ENCODE measurements around the gene ZNF525. TPM values are rescaled to one million over a fixed set of nuclear protein-coding genes. Genes with fewer than 3 reads are reported as not detected.

ZNF525 gene
- total RNA-seq, 1 donor from 2014 or later = 6.4 TPM

DNA sequence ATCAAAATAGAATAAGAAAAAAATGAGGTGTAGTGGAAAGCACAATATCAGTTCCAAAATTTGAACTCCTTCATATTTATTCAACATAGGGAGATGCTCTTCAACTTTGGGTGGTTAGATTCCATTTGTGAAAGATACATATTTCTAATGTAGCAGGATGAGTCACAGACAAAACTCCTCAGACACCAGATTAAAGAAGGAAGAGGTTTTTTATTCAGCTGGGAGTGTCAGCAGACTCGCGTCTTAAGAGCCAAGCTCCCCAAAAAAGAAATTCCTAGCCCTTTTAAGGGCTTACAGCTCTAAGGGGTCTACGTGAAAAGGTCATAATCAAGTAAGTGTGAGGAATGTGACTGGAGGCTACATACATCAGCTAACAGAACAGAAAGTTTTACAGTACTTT, 22.7 kb downstream of the ZNF525 start:
- H3K36me3 ChIP-seq = no peaks in the 10 kb centered on the region
- DNase-seq (ENCODE audit: extremely low spot score in 2 of 2) = no peak
- intact Hi-C loops (cut with DNase I) = no loop called here
- TF ChIP-seq POLR2A (IDR thresholded peaks at IDR 0.05) = no peak
- TF ChIP-seq, protein P1, sequence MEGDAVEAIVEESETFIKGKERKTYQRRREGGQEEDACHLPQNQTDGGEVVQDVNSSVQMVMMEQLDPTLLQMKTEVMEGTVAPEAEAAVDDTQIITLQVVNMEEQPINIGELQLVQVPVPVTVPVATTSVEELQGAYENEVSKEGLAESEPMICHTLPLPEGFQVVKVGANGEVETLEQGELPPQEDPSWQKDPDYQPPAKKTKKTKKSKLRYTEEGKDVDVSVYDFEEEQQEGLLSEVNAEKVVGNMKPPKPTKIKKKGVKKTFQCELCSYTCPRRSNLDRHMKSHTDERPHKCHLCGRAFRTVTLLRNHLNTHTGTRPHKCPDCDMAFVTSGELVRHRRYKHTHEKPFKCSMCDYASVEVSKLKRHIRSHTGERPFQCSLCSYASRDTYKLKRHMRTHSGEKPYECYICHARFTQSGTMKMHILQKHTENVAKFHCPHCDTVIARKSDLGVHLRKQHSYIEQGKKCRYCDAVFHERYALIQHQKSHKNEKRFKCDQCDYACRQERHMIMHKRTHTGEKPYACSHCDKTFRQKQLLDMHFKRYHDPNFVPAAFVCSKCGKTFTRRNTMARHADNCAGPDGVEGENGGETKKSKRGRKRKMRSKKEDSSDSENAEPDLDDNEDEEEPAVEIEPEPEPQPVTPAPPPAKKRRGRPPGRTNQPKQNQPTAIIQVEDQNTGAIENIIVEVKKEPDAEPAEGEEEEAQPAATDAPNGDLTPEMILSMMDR (IDR thresholded peaks at IDR 0.05) = no peak
- no peak for TF ChIP-seq POLR2AphosphoS5 (IDR thresholded peaks at IDR 0.05; ENCODE audit: insufficient read depth in 1 of 2, low read depth in 1 of 2)
- H3K4me1 ChIP-seq = no peaks in the 10 kb centered on the region
- H3K27me3 ChIP-seq = no peaks in the 10 kb centered on the region
- no peak overlapping the region for H3K27ac ChIP-seq
- H3K4me3 ChIP-seq = no peak overlapping the region
- H3K9me3 ChIP-seq = peaks cover 6% of the 10 kb centered on the region

DNA sequence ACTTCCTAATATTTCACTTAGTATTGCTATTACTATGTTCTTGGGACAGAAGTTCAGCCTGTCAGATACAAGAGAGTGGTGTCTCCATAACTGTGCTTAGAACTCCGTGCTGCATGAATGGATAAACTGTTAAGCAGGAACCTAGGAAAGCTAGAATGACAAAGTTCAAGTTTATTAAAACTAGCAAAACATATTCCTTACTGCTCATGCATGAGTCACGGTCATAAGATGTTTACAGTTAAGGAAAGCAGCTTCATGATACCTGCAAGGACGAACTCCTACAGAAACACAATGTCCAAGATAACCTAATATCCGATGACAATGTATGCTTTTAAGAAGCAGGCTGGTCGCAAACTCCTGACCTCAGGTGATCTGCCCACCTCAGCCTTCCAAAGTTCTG, 23.4 kb downstream of the ZNF525 start:
- H3K36me3 ChIP-seq = no peaks in the 10 kb centered on the region
- intact Hi-C loops (cut with DNase I) = no loop called here
- no peaks in the 10 kb centered on the region for H3K27me3 ChIP-seq
- H3K9me3 ChIP-seq = peaks cover 5% of the 10 kb centered on the region
- H3K27ac ChIP-seq = no peak overlapping the region
- H3K4me1 ChIP-seq = peaks cover under 1% of the 10 kb centered on the region
- no peak for TF ChIP-seq POLR2AphosphoS5 (IDR thresholded peaks at IDR 0.05; ENCODE audit: insufficient read depth in 1 of 2, low read depth in 1 of 2)
- TF ChIP-seq POLR2A (IDR thresholded peaks at IDR 0.05) = no peak
- TF ChIP-seq, protein P1 (IDR thresholded peaks at IDR 0.05) = no peak
- no peak overlapping the region for H3K4me3 ChIP-seq
- no peak for DNase-seq (ENCODE audit: extremely low spot score in 2 of 2)

DNA sequence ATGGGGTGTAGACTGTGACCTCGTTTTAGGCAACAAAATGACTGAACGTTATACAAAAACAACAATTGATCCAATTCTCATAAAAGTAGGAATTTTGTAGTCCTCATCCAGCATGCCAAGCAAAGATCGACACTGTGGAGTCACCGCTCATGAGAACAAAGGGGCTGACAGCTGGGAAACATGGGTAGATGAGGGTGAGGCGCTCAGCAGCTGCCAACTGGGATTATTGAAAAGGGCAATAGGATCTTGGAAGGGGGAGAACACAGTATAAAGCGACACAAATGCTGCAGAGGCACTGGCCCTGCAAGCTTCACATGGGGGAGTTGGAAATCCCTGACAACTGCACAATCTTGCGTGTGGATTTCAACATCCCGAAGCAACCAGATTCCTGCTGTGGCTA, 24.1 kb downstream of the ZNF525 start:
- intact Hi-C loops (cut with DNase I) = no loop called here
- no peak overlapping the region for H3K27ac ChIP-seq
- no peaks in the 10 kb centered on the region for H3K36me3 ChIP-seq
- peaks cover 8% of the 10 kb centered on the region for H3K4me1 ChIP-seq
- TF ChIP-seq POLR2A (IDR thresholded peaks at IDR 0.05) (no peak), POLR2AphosphoS5 (IDR thresholded peaks at IDR 0.05; ENCODE audit: insufficient read depth in 1 of 2, low read depth in 1 of 2) (no peak)
- TF ChIP-seq, protein P1 (IDR thresholded peaks at IDR 0.05) = no peak
- H3K27me3 ChIP-seq = no peaks in the 10 kb centered on the region
- peaks cover 5% of the 10 kb centered on the region for H3K9me3 ChIP-seq
- DNase-seq (ENCODE audit: extremely low spot score in 2 of 2) = no peak
- no peak overlapping the region for H3K4me3 ChIP-seq

DNA sequence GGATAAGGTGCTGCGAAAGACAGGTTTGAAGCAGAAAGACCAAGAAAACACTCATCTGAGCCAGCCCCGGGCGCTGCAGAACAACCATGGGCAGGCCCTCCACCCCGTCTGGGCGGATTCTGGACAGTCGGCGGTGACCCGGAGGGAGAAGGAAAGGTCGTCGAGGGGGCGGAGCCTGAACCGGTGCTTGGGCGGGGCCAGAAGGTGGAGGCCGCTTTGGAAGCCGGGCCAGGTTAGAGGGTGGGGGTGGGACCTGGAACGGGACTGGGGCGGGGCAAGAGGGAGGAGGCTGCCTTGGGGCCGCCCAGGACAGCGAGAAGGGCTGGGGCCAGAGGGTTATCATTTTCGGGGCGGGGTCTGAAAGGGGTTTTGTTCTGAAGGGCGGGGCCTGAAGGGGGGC, 24.5 kb downstream of the ZNF525 start:
- no peak for DNase-seq (ENCODE audit: extremely low spot score in 2 of 2)
- peaks cover 9% of the 10 kb centered on the region for H3K4me1 ChIP-seq
- no peaks in the 10 kb centered on the region for H3K27me3 ChIP-seq
- no peak overlapping the region for H3K27ac ChIP-seq
- intact Hi-C loops (cut with DNase I) = no loop called here
- H3K36me3 ChIP-seq = no peaks in the 10 kb centered on the region
- peaks cover 5% of the 10 kb centered on the region for H3K9me3 ChIP-seq
- no peak overlapping the region for H3K4me3 ChIP-seq
- TF ChIP-seq, protein P1 (IDR thresholded peaks at IDR 0.05) = no peak
- no peak for TF ChIP-seq POLR2A (IDR thresholded peaks at IDR 0.05)
- TF ChIP-seq POLR2AphosphoS5 (IDR thresholded peaks at IDR 0.05; ENCODE audit: insufficient read depth in 1 of 2, low read depth in 1 of 2) = no peak

DNA sequence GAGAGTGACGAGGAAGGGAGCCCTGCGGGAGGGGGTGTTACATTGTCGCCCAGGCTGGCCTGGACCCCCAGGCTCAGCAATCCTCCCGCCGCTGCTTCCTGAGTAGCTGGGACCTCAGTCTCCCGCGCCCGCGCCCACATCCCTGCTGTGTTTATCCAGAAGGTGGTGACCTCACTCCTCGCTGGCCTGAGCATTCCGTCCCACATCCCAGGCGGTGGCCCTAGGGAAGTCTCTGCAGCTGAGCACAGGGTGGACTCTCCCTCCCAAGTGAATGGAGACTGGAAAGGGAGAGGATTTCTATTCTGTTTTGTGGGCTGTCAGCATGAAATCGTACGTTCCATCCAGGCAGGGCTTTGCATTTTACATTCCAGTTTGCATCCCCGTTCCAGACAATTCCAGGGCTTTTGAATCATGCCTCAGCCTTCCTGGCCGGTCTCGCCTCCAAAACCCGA, 29.0 kb downstream of the ZNF525 start:
- peaks cover 21% of the 10 kb centered on the region for H3K4me1 ChIP-seq
- H3K27me3 ChIP-seq = no peaks in the 10 kb centered on the region
- intact Hi-C loops (cut with DNase I) = no loop called here
- peak overlapping the region; percentile 81 for H3K27ac ChIP-seq
- peaks cover 5% of the 10 kb centered on the region for H3K9me3 ChIP-seq
- peaks cover 0 to 14% of the 10 kb centered on the region in 2 donors for H3K36me3 ChIP-seq
- TF ChIP-seq, protein P1 (IDR thresholded peaks at IDR 0.05) = no peak
- TF ChIP-seq POLR2AphosphoS5 (IDR thresholded peaks at IDR 0.05; ENCODE audit: insufficient read depth in 1 of 2, low read depth in 1 of 2) = no peak
- H3K4me3 ChIP-seq = peak overlapping the region; percentile 46 to 86
- DNase-seq (ENCODE audit: extremely low spot score in 2 of 2) = peak in 1 of 2 donors; percentile 88
